Testis (tissue), 2 donors: ENCODE data around the gene HS6ST3.

Experiments used
- CTCF ChIP-seq, 3 experiments: fragments of 450-650 bp in 2 of 3; fragments of 200-600 bp in 1 of 3; sonication (generic) in 1 of 3; IDR thresholded peaks; one replicate each; pipeline ENCODE4 v1.5.1; 2016 to 2019; ENCODE audit warnings: antibody characterized with exemption in 3 of 3, mild to moderate bottlenecking in 2 of 3, moderate library complexity in 1 of 3
- POLR2A ChIP-seq: fragments of 450-650 bp; IDR thresholded peaks from one replicate; pipeline ENCODE4 v1.6.1; 2017; ENCODE audit warnings: antibody characterized with exemption, mild to moderate bottlenecking, moderate library complexity

- no peak for TF ChIP-seq CTCF (IDR thresholded peaks at IDR 0.05)
- TF ChIP-seq POLR2A, result no peak
Observed at GRCh38 chr13:96533408-96533807, 443.5 kb downstream of the HS6ST3 start.
